GM12872 (cell line): ENCODE measurements around the gene KRTAP12-1.

Experiments
- TF ChIP-seq, protein P1 (sequence below): IDR thresholded peaks from 3 replicates; pipeline ENCODE4 v1.5.1; 2011; ENCODE audit warnings: low read depth, mild to moderate bottlenecking, low read length, moderate library complexity; ENCODE audit not compliant: insufficient read depth

KRTAP12-1 gene

DNA sequence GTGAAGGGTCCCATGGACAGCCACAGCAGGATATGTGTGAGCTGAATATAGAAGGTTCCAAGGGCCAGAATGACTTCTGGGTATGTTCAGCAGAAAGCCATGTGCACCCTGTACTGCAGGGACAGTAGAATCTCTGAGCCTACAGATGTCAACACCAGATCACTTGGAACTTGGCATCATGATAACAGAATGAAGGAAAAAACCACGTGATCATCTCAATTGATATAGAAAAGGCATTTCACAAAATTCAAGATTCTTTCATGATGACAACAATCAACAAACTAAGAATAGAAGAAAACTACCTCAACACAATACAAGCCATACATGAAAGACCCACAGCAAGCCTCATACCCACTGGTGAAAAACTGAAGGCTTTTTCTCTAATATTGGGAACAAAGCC, 14.4 kb downstream of the KRTAP12-1 start:
- TF ChIP-seq, protein P1, sequence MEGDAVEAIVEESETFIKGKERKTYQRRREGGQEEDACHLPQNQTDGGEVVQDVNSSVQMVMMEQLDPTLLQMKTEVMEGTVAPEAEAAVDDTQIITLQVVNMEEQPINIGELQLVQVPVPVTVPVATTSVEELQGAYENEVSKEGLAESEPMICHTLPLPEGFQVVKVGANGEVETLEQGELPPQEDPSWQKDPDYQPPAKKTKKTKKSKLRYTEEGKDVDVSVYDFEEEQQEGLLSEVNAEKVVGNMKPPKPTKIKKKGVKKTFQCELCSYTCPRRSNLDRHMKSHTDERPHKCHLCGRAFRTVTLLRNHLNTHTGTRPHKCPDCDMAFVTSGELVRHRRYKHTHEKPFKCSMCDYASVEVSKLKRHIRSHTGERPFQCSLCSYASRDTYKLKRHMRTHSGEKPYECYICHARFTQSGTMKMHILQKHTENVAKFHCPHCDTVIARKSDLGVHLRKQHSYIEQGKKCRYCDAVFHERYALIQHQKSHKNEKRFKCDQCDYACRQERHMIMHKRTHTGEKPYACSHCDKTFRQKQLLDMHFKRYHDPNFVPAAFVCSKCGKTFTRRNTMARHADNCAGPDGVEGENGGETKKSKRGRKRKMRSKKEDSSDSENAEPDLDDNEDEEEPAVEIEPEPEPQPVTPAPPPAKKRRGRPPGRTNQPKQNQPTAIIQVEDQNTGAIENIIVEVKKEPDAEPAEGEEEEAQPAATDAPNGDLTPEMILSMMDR = no peak

DNA sequence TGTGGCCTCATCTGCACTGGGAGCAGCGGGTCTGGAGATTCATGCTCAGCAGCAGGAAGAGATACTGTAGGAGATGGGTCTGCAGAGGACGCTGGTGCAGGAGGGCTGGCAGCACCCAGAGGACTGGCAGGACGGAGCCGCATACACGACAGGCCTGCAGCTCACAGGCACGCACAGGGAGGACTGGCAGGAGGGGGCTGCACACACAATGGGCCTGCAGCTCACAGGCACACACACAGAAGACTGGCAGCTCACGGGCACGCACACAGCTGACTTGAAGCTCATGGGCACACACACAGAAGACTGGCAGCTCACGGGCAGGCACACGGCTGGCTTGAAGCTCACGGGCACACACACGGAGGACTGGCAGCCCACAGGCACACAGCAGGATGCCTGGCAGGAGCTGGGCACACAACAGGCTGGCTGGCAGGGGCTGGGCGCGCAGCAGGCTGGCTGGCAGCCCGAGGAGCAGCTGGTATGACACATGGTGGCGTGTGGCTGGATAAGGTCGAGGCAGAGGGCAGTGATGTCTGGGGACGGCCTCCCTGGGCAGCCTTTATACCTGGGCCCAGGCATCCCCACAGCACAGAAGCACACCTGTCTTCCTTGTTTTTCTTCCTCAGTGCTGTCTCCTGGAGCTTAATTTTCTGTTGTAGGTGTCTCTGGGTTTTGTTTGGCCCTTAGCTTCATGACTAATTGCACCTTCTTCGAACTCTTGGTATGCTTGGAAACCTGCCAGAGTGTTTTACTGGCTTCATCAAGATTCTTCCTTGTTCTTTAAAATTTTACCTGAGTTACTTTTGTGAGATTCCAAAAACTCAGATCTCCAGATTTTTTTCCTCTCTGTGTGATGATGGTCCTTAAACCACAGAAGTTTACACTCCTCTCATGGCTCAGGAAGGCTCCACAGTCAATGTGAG, 15.3 kb downstream of the KRTAP12-1 start, which contains the start of gene KRTAP12-2:
TSS of gene KRTAP12-2 (minus strand) at position 527 of the 920 bp plus-strand sequence. CDS start at position 486, 41 bp downstream.
- TF ChIP-seq, protein P1 = no peak

DNA sequence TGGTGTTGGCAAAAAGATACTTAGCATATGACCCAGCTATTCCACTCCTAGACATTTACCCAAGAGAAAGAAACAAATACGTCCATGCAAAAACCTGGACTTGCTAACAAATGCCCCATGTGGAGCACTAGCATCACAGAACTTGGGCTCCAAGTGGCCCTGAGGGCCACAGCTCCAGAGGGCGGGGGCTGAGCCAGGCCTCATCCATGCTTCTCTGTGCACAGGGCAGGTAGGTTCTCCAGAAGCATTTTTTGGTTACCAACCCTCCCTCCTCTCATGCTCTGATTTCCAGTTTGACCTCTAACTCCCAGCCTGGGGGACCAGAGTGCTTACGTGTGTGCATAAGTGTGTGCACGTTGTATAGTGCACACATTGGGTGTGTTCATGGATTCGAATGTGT, 17.3 kb downstream of the KRTAP12-1 start:
- TF ChIP-seq, protein P1 = no peak

DNA sequence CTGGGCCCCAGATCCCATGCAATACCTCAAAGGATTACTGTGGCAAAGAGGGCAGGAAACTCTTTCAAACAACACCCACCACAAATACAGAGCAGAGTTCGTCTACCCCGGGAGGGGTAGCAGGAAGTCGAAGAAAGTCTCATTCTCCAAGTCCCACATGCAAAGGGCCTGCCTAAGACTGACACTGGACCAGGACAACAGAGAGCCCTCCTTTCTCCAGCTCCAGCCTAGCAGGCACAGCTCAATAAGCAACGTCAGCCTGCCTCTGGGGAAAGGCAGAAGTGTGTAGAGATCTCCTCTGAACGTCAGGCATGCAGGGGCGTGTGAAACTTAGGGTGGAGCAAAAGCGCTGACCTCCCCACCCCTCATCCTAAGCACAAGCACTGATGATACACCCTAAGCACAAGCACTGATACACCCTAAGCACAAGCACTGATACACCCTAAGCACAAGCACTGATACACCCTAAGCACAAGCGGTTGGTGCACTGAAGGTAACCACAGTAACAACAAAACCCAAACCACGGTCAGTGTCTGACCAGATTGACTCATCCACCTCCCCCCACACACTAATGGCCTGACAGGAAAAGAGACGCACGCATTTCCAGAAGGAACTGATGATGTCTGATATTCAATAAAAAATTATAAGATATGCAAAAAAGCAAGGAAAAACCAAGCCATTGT, 22.9 kb downstream of the KRTAP12-1 start:
- TF ChIP-seq, protein P1 = no peak

DNA sequence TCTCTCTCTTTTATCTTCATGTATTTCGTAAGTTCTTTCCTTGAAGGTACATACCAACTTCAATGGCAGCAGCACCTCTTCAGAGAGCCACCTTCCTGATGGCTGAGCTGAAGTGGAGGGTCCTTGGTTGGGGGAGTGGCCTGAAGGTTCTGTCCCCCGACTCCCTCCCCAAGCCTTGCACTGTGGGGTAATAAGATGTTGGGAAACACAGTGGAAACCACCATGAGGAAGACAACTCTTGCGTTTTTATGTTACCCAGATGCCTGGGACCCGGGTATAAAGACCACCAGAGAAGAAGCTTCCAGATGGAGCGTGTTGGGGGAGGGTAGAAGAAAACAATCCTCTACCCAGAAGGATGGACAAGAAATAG, 23.4 kb downstream of the KRTAP12-1 start:
- TF ChIP-seq, protein P1 = no peak

DNA sequence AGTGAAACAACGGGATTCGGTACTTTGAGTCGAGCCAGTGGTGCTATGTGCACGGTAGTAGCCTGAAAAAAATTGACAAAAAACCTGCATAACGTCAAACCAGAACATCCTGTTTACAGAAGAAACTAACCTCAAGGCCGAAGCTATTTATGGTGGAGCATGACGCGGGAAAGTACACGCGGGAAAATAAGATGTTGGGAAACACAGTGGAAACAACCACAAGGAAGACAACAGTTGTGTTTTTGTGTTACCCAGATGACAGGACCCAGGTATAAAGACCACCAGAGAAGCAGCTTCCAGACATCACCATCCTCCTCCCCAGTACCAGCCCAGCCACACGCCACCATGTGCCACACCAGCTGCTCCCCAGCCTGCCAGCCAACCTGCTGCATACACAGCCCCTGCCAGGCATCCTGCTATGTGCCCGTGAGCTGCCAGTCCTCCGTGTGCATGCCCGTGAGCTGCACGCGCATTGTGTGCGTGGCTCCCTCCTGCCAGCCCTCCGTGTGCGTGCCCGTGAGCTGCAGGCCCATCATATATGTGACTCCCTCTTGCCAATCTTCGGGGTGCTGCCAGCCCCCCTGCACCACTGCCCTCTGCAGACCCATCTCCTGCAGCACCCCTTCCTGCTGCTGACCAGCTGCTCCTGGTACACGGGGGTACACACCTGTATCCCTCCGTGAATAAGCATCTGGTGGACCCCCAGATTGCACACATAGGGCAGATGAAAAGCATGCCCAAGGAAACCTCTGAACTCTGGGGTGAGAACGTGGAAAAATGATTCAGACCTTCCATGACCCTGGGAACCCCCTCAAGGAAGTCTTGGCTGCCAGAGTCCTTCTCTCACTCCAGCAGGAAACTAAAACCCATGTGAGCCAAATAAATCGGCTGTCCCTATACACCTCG, 24.1 kb downstream of the KRTAP12-1 start, which contains the start of gene KRTAP12-3:
TSS of gene KRTAP12-3 (plus strand) at position 298 of the 906 bp plus-strand sequence. CDS start at position 346, 48 bp downstream.
- TF ChIP-seq, protein P1 = no peak
